ENCODE data around the gene SOCS1. TPM values are rescaled to one million over a fixed set of nuclear protein-coding genes. Genes with fewer than 3 reads are reported as not detected.
"Not testable (repeated sequence)": the region's sequence is repeated elsewhere in the genome, so short reads cannot be mapped to it uniquely, and the experiment has no call there.

SOCS1 gene
- total RNA-seq, 4 donors from 2014 or later = 6.5 to 26.8 (median 18.0) TPM

- DNase-seq (ENCODE audit: low spot score) (no peak), ATAC-seq (ENCODE audit: low FRiP score) (no peak)
- no peak for TF ChIP-seq CTCF (IDR thresholded peaks at IDR 0.05)
Observed at GRCh38 chr16:11291091-11291703, 35.2 kb upstream of the SOCS1 start.

GRCh38 chr16:11290102-11290893 is 34.3 kb upstream of the SOCS1 start:
- DNase-seq (ENCODE audit: low spot score) (no peak), ATAC-seq (ENCODE audit: low FRiP score) (no peak)
- TF ChIP-seq CTCF (IDR thresholded peaks at IDR 0.05) = no peak

- not testable (repeated sequence) for ATAC-seq (ENCODE audit: low FRiP score); DNase-seq (ENCODE audit: low spot score)
Observed at GRCh38 chr16:11289696-11290095, 33.7 kb upstream of the SOCS1 start.

GRCh38 chr16:11289202-11289601 is 33.2 kb upstream of the SOCS1 start:
- TF ChIP-seq CTCF (IDR thresholded peaks at IDR 0.05) = no peak

GRCh38 chr16:11285842-11286241 is 29.8 kb upstream of the SOCS1 start:
- ATAC-seq (ENCODE audit: low FRiP score) (no peak), DNase-seq (ENCODE audit: low spot score) (no peak)
- no peak for TF ChIP-seq CTCF (IDR thresholded peaks at IDR 0.05)

More at GRCh38 chr16:11289202-11289601, 33.2 kb upstream of the SOCS1 start:
- ATAC-seq (ENCODE audit: low FRiP score) (no peak), DNase-seq (ENCODE audit: low spot score) (no peak)

- DNase-seq (ENCODE audit: low spot score) (no peak), ATAC-seq (ENCODE audit: low FRiP score) (no peak)
- TF ChIP-seq CTCF (IDR thresholded peaks at IDR 0.05) = no peak
Observed at GRCh38 chr16:11283820-11284248, 27.8 kb upstream of the SOCS1 start.

GRCh38 chr16:11280616-11281522 is 24.9 kb upstream of the SOCS1 start, which contains the start of gene PRM1:
Gene PRM1, minus strand, starts transcription at chr16:11281330. Its CDS starts 92 bp downstream, at chr16:11281238.
- TF ChIP-seq CTCF (IDR thresholded peaks at IDR 0.05) = no peak
- ATAC-seq (ENCODE audit: low FRiP score) = no peak
- DNase-seq (ENCODE audit: low spot score) = no peak

Measured in omental fat pad (tissue), 4 donors.